Measurements from ENCODE around the gene C18orf63.

C18orf63 gene

DNA sequence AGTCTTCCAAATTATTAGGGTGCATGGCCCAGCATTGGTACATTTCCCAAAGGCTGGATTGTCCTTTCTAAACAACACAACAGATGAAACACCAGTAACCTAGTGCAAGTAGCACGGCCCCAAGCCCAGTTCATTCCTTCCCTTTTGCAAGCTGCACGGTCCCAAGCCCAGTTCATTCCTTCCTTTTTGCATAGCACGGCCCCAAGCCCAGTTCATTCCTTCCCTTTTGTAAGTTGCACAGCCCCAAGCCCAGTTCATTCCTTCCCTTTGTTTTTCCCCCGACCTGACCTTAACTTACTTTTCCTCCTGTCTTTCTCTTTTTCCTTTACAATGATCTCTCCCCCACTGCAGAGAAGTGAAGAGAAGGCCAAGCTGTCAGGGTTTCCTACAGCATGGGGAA, 60.9 kb downstream of the C18orf63 start:
- DNase-seq (ENCODE audit: low read depth in 2 of 2), result no peak

DNA sequence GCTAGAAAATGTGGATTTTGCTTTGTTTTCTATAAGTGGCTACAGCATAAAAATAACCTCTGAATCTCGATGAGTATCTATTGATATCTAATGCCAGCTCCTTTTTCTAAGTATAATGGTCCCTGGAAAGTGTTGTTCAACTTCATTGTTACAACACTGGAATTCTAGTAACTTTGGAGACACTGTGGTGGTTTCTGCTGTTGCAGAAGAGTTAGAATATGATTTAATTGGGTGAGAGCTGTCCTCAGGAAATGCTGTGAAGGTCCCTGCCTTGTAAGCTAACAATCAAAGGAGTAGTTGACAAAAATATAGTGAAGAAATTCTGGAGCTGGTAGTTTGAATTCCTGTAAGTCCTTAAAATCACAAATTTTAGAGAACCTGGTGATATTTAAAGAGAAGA, 62.1 kb downstream of the C18orf63 start:
- no peak for DNase-seq (ENCODE audit: low read depth in 2 of 2)

DNA sequence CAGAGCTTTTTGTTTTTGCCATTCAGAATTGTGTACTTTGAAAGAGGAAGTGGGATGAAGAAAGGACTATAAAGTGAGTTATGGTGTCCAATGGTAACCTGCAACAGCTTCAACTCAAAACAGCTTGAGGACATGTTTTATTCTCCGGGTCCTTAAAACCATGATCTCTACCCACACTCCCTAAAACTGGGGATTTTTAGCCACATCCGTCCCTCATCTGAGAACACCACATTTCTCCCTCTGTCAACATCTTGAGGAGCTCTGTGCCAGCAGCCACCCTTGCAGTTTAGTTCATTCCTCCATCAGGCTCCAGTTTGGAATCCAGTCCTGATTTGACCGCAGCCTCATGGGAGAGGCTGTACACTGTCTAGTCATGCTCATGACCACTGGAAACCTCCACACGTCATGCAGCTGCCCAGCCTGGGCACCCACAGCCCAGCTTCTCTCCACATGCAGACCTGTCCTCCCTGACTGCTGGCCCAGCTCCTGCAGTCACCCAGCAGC, 62.6 kb downstream of the C18orf63 start:
- no peak for DNase-seq (ENCODE audit: low read depth in 2 of 2)

DNA sequence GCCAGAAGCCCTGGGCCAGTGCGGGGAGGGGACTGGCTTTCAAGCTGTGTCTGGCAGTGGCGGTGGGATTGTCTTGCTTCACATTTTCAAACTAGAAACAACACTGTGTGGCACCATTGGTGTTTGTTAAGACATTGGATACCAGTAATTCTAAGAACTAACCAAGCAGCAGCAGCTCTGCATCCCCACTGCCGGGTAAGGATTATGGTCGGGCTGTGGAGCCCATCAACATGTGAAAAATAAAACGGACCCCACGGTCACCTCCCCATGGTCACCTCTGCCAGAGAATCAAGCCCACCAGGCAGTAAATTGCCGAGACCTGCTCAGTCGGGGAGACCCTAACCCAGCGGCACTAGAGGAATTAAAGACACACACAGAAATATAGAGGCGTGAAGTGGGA, 65.3 kb downstream of the C18orf63 start:
- no peak for DNase-seq (ENCODE audit: low read depth in 2 of 2)

DNA sequence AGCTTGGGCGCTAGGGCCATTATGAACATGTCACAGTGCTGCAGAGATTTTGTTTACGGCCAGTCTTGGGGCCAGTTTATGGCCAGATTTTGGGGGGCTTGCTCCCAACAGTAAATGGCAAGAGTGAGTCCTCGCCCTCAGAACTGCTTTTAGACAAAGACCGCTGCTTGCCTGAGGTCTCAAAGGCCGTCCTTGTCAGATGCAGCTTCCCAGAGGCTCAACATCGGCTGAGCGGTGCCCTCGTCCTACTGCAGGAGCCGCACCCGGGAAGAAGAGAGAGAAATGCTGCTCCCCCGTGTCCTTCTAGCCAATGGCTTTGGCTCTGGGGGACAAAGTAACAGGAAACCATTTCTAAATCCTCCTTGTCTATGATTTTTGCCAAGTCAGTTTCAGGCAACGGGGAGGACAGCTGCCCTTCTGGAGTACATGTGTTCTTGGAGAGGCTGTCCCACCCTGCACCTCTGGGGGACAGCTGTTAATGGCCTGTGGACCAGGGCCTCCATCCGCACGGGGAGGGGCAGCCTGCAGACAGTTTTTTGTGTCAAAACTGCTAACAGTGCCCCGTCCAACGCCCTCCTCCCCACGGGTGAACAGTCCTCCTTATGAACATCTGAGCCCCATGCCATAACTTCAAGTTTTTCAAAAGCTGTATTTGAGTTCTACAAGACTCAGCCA, 66.1 kb downstream of the C18orf63 start:
- no peak for DNase-seq (ENCODE audit: low read depth in 2 of 2)

DNA sequence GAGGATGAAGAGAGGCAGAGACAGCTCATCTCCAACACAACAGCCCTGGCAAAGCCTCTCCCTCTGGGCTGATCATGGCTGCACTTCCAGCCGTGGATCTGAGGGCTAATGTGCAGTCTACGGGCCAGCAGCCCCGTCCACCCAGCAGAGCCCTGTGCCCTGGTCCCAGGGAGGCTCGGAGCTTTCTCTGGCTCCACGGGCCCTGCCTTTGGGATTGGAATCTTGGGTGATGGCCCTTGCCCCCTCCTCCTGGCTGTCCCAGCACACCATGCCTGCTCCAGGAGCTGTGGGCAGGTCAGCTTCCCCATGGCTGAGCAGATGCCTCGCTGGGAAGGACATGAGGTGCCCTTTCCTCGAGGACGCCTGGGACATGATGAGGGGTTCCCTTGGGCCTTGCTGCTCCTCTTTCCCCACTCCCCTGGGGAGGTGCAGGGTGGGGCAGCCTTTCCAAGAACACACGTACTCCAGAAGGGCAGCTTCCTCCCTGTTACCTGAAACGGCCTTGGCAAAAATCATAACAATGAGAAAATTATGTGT, 66.9 kb downstream of the C18orf63 start:
- no peak for DNase-seq (ENCODE audit: low read depth in 2 of 2)

DNA sequence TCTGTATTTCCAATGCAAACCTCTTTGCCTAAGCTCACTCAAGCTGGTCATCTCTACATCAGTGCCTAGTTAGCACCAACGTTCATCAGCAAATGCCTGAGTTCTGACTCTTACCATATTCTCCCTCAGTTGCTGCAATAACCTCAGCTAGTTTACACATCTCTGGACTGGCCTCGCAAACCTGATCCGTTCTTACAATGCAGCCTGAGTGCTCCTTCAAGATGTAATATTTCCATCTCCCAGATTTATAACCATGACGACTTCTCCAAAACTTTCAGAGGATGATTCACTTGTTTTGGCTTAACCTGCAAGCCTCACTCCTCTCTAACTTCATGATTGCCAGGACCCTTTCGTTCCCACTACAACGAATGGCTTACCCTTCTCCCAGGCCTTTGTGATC, 71.7 kb downstream of the C18orf63 start:
- DNase-seq (ENCODE audit: low read depth in 2 of 2), result no peak

DNA sequence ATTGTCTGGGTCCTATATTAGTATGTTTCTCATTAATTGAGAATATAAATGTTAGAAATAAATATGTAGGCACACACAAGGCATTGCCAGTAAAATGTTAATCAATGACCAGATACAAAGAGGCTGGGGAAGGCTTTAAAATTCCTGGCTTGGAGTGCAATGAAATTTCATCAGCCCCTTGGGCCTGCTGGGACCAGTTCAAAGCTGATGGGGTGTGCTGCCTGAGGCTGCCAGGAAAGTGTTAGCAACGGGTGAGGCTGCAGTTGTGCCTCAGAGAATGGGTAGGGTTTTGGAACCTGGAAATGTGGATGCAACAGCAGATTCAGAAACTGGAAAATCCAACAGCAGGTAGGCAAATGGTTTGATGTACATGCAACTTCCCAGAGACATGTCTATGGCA, 72.6 kb downstream of the C18orf63 start:
- DNase-seq (ENCODE audit: low read depth in 2 of 2), result no peak

DNA sequence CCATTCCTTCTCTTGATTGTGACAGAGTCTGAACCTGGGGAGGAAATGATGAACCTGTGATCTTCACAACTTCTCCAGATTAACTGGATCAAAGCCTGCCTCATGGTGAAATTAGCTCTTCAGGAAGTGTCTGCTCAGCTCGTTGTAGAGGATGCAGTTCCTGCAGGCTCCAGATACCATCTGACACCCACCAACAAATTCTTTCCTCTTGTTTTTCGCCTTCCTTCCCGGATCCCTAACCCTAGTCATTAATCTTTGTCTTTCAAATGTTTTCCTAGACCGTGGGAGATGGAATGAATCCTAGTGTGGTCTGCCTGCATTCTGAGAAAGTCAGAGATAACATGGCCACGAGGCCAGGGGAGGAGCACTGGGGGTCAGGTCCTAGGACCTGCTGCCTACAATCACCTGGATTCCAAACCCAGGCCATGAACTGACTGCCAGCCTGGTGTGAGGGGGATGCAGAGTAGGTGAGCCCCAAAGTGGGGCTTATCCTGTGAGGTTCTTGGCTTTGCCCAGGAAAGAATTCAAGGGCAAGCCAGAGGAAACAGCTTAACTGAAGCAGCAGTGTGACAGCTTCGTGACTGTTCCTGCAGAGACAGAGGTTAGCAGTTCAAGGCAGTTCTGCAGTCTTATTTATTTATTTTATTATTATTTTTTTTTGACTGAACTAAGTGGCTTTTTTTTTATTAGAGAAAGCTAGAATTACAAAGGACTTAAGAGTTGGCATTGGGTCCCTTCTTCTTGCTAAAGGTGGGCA, 73.7 kb downstream of the C18orf63 start:
- DNase-seq (ENCODE audit: low read depth in 2 of 2), result no peak

DNA sequence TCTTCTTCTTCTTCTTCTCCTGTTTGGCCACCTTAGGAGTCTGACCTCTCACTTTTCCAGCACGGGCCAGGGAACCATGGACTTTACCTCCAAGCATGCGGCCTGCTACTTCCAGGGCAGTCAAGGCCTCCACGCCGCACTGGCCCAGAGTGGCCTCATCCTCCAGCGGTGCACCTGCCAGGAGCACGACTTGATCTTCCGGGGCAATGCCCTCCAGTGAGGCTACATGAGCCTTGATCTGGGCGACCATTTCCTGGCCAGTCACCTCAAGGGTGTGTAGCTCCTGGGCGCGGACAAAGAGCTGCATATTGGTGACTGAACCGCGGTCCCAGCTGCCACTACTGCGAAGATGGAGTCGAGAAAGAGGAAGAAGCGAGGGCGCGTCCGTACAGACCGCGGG, 74.4 kb downstream of the C18orf63 start:
- no peak for DNase-seq (ENCODE audit: low read depth in 2 of 2)

DNA sequence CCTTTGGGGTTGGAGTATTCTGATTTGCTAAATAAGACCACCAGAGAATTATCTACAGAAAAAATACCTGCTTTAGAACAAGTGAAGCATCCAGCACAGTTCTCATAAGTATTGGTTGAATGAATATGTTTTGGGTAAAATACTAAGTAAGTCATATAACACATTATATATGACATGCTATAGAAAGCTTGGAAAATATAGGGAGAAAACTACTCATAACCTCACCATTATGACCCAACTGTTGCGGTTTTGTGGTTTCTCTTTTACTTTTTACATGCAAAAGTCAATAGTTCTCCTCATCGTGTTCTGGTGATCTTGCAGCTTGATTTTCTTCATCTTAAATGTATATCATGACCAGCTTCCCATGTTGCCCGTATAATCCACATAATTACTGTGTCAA, 75.3 kb downstream of the C18orf63 start:
- no peak for DNase-seq (ENCODE audit: low read depth in 2 of 2)

DNA sequence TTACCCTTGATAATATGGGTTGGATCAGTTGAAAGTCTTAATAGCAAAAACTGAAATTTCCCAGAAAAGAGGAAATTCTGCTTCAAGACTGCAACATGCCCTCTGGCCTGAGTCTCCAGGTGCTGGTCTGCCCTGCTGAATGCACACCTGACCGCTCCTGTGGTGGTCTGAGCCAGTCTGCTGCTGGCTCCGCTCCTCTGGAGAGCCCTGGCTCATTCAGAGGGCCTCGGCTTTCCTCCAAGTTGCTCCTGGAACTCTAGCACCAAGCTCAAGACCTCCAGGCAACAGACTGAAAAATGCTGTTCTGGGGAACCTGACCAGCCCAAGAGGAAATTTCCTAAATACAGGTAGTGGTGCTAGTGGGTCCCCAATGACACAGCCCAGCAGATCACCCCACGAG, 76.7 kb downstream of the C18orf63 start:
- DNase-seq (ENCODE audit: low read depth in 2 of 2), result no peak

DNA sequence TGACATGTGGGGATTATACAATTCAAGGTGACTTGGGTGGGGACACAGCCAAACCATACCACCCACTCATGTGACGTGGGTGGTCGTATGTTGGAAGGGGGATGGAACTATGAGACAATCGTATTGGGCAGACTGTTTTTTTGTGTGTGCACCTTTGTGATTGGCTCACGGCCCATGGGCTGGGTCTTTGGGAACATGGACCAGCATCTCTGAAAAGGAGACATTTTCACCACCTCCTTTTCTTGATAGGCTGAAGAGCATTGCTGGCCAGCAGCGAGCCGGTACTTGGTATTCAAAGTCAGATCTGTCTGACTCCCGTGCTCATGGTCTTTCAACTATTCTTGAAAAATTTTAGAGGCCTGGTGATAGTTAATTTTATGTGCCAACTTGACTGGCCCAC, 79.4 kb downstream of the C18orf63 start:
- DNase-seq (ENCODE audit: low read depth in 2 of 2), result no peak

DNA sequence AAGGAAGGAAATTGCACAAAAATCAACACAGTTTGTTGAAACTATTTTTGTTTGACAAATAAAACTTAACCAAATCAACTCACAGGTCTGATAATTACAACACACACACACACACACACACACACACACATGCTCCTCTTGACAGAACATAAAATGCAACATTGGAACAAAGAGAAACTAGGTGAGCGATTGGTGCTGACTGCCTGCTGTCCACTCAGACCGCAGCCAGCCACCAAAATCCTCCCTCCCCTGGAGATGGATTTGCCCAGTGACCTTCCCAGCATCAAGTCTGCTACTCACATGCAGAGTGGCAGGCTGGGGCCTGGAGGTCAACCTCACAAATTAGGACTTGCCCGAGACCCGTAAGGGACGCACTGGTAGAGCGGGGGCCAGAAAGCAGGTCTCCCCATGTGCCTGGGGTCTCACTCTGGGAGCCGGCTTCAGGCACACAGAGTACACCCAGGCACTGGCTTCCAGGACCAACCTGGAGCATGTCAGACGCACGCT, 80.1 kb downstream of the C18orf63 start:
- no peak for DNase-seq (ENCODE audit: low read depth in 2 of 2)

DNA sequence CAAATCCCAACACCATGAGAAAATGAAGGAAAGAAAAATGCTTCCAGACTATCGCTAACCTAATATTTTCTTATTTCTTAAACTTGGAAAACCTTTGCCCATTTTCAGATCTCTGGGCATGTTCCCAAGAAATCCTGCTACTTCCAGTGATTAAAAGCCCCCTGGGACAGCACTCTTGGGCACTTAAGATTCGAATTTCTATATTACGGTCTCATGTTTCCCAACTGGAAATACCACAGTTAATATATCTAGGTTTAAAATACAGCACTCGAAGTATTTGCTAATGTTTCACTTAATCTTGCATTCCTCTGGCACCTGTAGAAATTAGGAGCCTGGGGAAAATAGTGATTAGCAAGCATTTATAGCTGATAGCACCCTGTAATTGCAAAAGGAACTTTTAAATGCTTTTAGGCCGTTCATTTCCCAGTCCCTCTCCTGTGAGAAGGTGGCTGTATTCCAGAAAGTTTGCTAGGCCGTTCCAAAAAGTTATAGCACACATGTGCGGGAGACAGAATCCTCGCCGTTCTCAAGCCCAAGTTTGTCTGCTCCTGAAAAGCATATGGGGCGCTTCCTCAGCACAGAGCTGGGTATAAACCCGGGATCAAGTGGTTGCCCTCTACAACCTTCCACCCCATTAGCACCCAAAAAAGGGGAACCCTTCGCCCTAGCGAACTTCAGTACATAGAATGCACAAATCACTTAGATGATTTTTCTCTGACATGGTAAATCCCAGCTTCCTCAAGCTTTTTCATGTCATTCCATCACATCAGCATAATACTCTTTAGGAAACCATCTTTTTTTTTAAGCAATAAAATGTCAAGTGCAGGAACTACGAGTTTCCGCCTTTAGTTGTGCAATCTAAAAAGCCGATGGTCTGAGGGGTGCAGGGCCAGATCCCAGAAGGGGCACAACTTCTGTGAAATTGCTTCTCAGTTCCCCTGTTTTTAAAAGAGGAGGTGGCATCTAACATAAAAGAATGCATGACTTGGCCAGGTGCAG, 80.8 kb downstream of the C18orf63 start:
- DNase-seq (ENCODE audit: low read depth in 2 of 2), result no peak

DNA sequence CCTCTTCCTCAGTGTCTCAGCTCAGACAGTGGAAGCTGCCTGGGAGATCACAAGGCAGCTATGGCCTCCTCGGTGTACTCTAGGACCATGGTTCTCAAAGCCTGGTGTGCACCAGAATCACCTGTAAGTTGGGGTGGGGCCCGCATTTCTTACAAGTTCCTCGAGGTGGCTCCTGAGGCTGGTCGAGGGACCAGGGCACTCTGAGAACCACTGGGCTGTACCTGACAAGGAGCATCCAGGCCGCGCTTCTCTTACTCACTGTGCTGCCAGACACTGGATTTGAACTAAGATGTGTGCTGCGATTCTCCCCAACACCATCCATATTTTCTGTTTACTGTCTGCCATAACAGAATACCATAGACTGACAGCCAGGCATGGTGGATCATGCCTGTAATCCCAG, 81.9 kb downstream of the C18orf63 start:
- DNase-seq (ENCODE audit: low read depth in 2 of 2), result no peak

DNA sequence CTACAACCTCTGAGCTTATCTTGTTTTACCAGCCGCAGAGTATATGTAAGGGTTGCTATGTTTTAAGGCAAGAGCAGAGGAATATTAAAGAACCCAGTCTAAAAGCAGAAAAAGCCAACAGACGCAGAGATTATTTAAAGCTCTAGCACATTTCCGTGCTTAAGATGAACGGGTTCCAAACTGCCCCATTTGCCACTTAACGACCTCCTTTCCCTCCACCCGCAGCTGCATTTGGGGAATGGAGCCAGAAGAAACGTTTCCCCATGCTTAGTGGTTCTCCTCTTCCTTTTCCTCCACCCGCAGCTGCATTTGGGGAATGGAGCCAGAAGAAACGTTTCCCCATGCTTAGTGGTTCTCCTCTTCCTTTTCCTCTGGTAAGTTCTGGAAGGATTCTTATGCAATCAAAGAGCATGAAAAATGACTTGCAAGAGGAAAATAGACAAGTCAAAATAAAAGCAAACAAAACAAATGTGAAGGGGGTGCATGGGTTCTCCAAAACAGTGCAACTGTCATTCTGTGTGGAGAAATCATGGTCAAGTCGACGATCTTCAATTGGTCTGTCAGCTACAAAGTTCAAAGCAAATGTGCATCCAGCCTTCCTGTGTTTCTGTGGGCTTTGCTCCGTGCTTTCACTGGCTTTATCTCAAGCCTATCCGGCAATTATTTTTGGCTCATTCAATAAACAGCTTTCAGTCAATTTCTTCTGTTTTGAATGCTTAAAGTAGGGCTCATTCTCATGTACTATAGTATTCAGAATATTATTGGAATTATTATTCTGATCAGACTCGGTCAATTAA, 83.7 kb downstream of the C18orf63 start:
- no peak for DNase-seq (ENCODE audit: low read depth in 2 of 2)

DNA sequence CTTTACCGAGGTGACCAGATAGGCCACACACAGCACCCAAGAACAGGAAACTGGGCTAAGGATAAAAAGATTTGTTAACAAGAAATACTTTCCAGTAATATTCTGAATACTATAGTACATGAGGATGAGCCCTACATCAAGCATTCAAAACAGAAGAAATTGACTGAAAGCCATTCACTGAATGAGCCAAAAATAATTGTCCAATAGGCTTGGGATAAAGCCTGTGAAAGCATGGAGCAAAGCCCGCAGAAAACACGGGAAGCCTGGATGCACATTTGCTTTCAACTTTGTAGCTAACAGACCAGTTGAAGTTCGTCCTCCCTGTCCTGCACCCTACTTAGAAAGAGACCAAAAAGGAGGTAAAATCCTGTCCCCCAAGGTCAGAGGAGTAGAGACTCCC, 85.2 kb downstream of the C18orf63 start:
- DNase-seq (ENCODE audit: low read depth in 2 of 2), result no peak

DNA sequence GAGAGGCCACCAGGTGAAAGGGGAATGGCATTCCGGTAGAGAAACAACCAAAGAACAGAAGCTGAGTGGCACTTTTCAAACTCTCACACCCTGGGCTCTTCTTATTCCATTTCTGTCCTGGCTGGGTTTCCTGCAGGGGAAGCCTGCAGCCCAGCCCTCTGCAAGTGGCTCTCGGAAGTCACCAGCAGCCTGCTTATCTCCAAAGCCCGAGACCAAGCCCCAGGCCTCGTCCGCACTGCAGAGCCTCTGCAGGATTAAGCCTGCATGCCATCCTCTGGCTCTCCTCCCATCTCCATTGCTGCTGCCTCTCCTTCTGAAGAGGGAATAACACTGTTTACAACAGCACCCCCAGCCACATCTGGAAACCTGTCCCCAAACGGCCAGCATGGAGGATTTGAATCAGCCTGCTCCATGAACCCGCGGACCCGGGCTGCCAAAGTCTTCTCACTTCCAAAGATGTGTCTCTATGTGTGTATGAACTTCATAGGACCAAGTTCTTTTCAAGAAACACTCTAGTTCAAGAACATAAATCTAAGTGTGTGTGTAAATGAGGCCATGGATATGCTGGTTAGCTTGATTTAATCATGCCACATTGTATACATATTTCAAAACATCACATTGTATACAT, 87.3 kb downstream of the C18orf63 start:
- DNase-seq (ENCODE audit: low read depth in 2 of 2), result no peak

DNA sequence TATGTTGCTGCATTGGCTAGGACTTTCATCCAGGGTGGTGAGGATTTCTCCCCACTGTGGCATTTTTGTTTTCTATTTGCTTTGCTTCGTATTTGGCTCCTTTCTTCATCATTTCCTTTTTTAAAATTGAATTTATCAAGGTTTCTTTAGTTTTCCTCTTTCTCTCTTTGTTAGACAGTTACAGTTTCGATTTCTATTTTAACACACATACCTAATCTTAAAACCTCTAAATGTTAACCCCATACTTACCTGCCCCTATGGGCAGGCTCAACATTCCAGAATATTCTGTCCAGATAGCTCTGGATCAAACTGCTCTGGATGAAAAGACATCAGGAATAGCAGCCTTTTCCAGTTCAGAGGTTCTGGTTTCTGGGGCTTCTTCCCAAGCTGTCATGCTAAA, 92.2 kb downstream of the C18orf63 start:
- no peak for DNase-seq (ENCODE audit: low read depth in 2 of 2)
